Liver (tissue), 9 donors: ENCODE results near the gene CTU2. TPM values are rescaled to one million over a fixed set of nuclear protein-coding genes. Genes with fewer than 3 reads are reported as not detected.

Source experiments
- DNase-seq: peaks from one replicate; pipeline ENCODE4 v3.0.0-alpha.2; 2017; ENCODE audit warnings: low spot score
- H3K27ac ChIP-seq, 2 donors: one replicate each; pipeline ENCODE4 v1.7.0; 2013; ENCODE audit warnings: inconsistent platforms in 2 of 2, low read length in 2 of 2, control low read depth in 1 of 2, low read depth in 1 of 2, mild to moderate bottlenecking in 1 of 2
- H3K27me3 ChIP-seq, 4 donors: one replicate each; pipeline versions ENCODE4 v1.6.1 to v1.7.0; 2013; ENCODE audit warnings: low read length in 3 of 4, inconsistent platforms in 1 of 4, mild to moderate bottlenecking in 1 of 4, moderate library complexity in 1 of 4; ENCODE audit not compliant: control insufficient read depth in 4 of 4, insufficient read depth in 4 of 4
- H3K36me3 ChIP-seq, 4 donors: one replicate each; pipeline versions ENCODE4 v1.6.1 to v1.7.0; 2013; ENCODE audit warnings: low read length in 3 of 4, mild to moderate bottlenecking in 3 of 4, low read depth in 1 of 4, moderate library complexity in 1 of 4; ENCODE audit not compliant: control insufficient read depth in 4 of 4, insufficient read depth in 3 of 4
- H3K4me1 ChIP-seq, 4 donors: one replicate each; pipeline versions ENCODE4 v1.6.1 to v1.7.0; 2013; ENCODE audit warnings: low read length in 3 of 4, mild to moderate bottlenecking in 3 of 4, moderate library complexity in 1 of 4; ENCODE audit not compliant: control insufficient read depth in 4 of 4, insufficient read depth in 4 of 4
- H3K4me3 ChIP-seq, 3 donors: one replicate each; pipeline versions ENCODE4 v1.6.1 to v1.7.0; 2013; ENCODE audit warnings: low read length in 3 of 3, control low read depth in 1 of 3, low read depth in 1 of 3, mild to moderate bottlenecking in 1 of 3
- H3K9ac ChIP-seq, 2 donors: one replicate each; pipeline ENCODE4 v1.7.0; 2013; ENCODE audit warnings: low read length in 2 of 2, mild to moderate bottlenecking in 2 of 2, moderate library complexity in 2 of 2, control low read depth in 1 of 2, low read depth in 1 of 2
- H3K9me3 ChIP-seq, 4 donors: one replicate each; pipeline versions ENCODE4 v1.6.1 to v1.7.0; 2013; ENCODE audit warnings: low read length in 3 of 4; ENCODE audit not compliant: control insufficient read depth in 4 of 4
- ATF3 ChIP-seq: IDR thresholded peaks from 2 replicates; pipeline ENCODE4 v1.6.1; 2016; ENCODE audit warnings: antibody characterized with exemption
- EGR1 ChIP-seq, 2 donors: IDR thresholded peaks; 2 replicates each; pipeline ENCODE4 v1.6.1; 2016 to 2018; ENCODE audit warnings: antibody characterized with exemption in 2 of 2, low read depth in 2 of 2
- FOXA1 ChIP-seq: IDR thresholded peaks from 2 replicates; pipeline ENCODE4 v1.6.1; 2016; ENCODE audit warnings: antibody characterized with exemption
- FOXA2 ChIP-seq: IDR thresholded peaks from 2 replicates; pipeline ENCODE4 v1.6.1; 2016; ENCODE audit warnings: antibody characterized with exemption
- GABPA ChIP-seq, 2 donors: IDR thresholded peaks in 1 of 2; conservative IDR thresholded peaks in 1 of 2; 2 replicates each; pipeline ENCODE4 v1.6.1; 2016; ENCODE audit warnings: antibody characterized with exemption in 2 of 2, mild to moderate bottlenecking in 1 of 2, moderate library complexity in 1 of 2
- HNF4A ChIP-seq, 2 donors: conservative IDR thresholded peaks; 2 replicates each; pipeline ENCODE4 v1.6.1; 2016; ENCODE audit warnings: antibody characterized with exemption in 2 of 2, mild to moderate bottlenecking in 2 of 2
- HNF4G ChIP-seq: IDR thresholded peaks from 2 replicates; pipeline ENCODE4 v1.6.1; 2016; ENCODE audit warnings: antibody characterized with exemption
- JUND ChIP-seq, 2 donors: IDR thresholded peaks; 2 replicates each; pipeline ENCODE4 v1.6.1; 2016; ENCODE audit warnings: antibody characterized with exemption in 2 of 2
- MAX ChIP-seq: IDR thresholded peaks from 2 replicates; pipeline ENCODE4 v1.6.1; 2016; ENCODE audit warnings: antibody characterized with exemption
- NR2F2 ChIP-seq: IDR thresholded peaks from 2 replicates; pipeline ENCODE4 v1.6.1; 2016; ENCODE audit warnings: antibody characterized with exemption
- RAD21 ChIP-seq, 2 donors: IDR thresholded peaks; 2 replicates each; pipeline ENCODE4 v1.6.1; 2016; ENCODE audit warnings: antibody characterized with exemption in 2 of 2, mild to moderate bottlenecking in 2 of 2
- REST ChIP-seq: IDR thresholded peaks from 2 replicates; pipeline ENCODE4 v1.6.1; 2016; ENCODE audit warnings: antibody characterized with exemption, mild to moderate bottlenecking
- RXRA ChIP-seq, 2 donors: IDR thresholded peaks; 2 replicates each; pipeline ENCODE4 v1.6.1; 2017 to 2018; ENCODE audit warnings: antibody characterized with exemption in 2 of 2, mild to moderate bottlenecking in 1 of 2
- SP1 ChIP-seq: IDR thresholded peaks from 2 replicates; pipeline ENCODE4 v1.6.1; 2018; ENCODE audit warnings: antibody characterized with exemption, mild to moderate bottlenecking
- TAF1 ChIP-seq: conservative IDR thresholded peaks from 2 replicates; pipeline ENCODE4 v1.6.1; 2016; ENCODE audit warnings: antibody characterized with exemption, mild to moderate bottlenecking
- YY1 ChIP-seq: IDR thresholded peaks from 2 replicates; pipeline ENCODE4 v1.6.1; 2016; ENCODE audit warnings: antibody characterized with exemption, mild to moderate bottlenecking
- WGBS: extraction: QIAGEN DNeasy Blood & Tissue Kit; methylation state at CpG from one replicate; pipeline ENCODE4 v1.1.7; 2013; 5-methylcytosine and 5-hydroxymethylcytosine counted together
- polyA plus RNA-seq, 2 donors: library from polyadenylated mRNA; stranded (reverse) in 1 of 2; unstranded in 1 of 2; fragments of 200-250 nt in 1 of 2; fragments of >200 nt in 1 of 2; fragmentation: Nextera tagmentation in 1 of 2; extraction: Ambion mirVana in 1 of 2; gene quantifications; one replicate each; pipeline versions ENCODE4 v1.2.1 to v1.2.3, GENCODE V29; 2013 to 2015
- total RNA-seq, 2 donors: library from RNA; depleted of rRNA; stranded (reverse); fragments of >200 nt; gene quantifications; one replicate each; pipeline ENCODE4 v1.2.3, GENCODE V29; 2014
- TF ChIP-seq, protein P1 (sequence below): IDR thresholded peaks from 2 replicates; pipeline ENCODE4 v1.6.1; 2016; ENCODE audit warnings: antibody characterized with exemption
- TF ChIP-seq, protein P2 (sequence below): fragments of 150-350 bp; IDR thresholded peaks from 2 replicates; pipeline ENCODE4 v1.5.1; 2017; ENCODE audit warnings: improper control_type of control experiment, low read depth, low read length; ENCODE audit not compliant: missing input control
- donor health status: healthy.
- donor health status: healthy.
- donor health status: healthy.
- donor health status: healthy.
- donor health status: healthy.

The CTU2 gene
- total and polyA plus RNA-seq, 4 donors = 7.0 to 8.5 (median 7.4) TPM

DNA sequence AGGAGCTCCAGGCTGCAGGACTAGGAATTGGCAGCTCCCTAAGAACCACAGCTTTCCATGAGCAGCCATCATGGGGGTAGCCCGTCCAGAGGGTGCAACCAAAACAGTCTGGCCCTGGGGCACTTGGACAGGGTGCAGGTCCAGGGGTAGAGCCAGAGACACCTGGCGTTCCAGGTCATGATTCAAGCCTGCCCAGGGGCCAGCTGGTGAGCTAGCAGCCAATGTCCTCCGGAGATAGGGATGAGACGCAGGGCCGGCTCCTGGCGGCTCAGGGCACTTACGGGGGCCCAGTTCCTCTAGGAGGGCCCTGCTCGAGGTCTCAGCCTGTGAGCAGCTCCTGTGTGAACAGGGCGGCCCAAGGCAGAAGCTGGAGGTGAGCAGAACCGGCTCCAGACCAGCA, 56.6 kb downstream of the CTU2 start (continued):
- TF ChIP-seq, protein P1, sequence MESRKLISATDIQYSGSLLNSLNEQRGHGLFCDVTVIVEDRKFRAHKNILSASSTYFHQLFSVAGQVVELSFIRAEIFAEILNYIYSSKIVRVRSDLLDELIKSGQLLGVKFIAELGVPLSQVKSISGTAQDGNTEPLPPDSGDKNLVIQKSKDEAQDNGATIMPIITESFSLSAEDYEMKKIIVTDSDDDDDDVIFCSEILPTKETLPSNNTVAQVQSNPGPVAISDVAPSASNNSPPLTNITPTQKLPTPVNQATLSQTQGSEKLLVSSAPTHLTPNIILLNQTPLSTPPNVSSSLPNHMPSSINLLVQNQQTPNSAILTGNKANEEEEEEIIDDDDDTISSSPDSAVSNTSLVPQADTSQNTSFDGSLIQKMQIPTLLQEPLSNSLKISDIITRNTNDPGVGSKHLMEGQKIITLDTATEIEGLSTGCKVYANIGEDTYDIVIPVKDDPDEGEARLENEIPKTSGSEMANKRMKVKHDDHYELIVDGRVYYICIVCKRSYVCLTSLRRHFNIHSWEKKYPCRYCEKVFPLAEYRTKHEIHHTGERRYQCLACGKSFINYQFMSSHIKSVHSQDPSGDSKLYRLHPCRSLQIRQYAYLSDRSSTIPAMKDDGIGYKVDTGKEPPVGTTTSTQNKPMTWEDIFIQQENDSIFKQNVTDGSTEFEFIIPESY = no peak
- TF ChIP-seq FOXA1 (no peak), EGR1 (IDR thresholded peaks at IDR 0.05; ENCODE audit: low read depth in 2 of 2) (no peak), RXRA (IDR thresholded peaks at IDR 0.05) (no peak), HNF4G (no peak)

- H3K9me3 ChIP-seq = no peaks in the 10 kb centered on the region
- WGBS = 43% methylated on average over 14 of the region's 14 CpGs
- H3K27ac ChIP-seq = peak overlapping the region; percentile 51 to 52
- no peak overlapping the region for H3K9ac ChIP-seq
- no peak overlapping the region for H3K4me3 ChIP-seq
- TF ChIP-seq NR2F2 (peak; percentile 78), FOXA1 (peak; percentile 76), SP1 (peak; percentile 20), HNF4A (conservative IDR thresholded peaks at IDR 0.05) (peak in 1 of 2 donors; percentile 79), YY1 (peak; percentile 24), HNF4G (no peak), JUND (IDR thresholded peaks at IDR 0.05) (no peak), ATF3 (no peak), REST (peak; percentile 83), GABPA (IDR thresholded peaks at IDR 0.05 in 1 of 2, conservative IDR thresholded peaks at IDR 0.05 in 1 of 2) (no peak), RXRA (IDR thresholded peaks at IDR 0.05) (peak; percentile 24 to 91), EGR1 (IDR thresholded peaks at IDR 0.05; ENCODE audit: low read depth in 2 of 2) (no peak), FOXA2 (peak; percentile 75), RAD21 (IDR thresholded peaks at IDR 0.05) (peak in 1 of 2 donors; percentile 23), MAX (no peak), TAF1 (no peak)
- TF ChIP-seq, protein P2, sequence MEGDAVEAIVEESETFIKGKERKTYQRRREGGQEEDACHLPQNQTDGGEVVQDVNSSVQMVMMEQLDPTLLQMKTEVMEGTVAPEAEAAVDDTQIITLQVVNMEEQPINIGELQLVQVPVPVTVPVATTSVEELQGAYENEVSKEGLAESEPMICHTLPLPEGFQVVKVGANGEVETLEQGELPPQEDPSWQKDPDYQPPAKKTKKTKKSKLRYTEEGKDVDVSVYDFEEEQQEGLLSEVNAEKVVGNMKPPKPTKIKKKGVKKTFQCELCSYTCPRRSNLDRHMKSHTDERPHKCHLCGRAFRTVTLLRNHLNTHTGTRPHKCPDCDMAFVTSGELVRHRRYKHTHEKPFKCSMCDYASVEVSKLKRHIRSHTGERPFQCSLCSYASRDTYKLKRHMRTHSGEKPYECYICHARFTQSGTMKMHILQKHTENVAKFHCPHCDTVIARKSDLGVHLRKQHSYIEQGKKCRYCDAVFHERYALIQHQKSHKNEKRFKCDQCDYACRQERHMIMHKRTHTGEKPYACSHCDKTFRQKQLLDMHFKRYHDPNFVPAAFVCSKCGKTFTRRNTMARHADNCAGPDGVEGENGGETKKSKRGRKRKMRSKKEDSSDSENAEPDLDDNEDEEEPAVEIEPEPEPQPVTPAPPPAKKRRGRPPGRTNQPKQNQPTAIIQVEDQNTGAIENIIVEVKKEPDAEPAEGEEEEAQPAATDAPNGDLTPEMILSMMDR = peak; percentile 35
- TF ChIP-seq, protein P1 = no peak
- DNase-seq = no peak
- H3K4me1 ChIP-seq = peaks cover 44 to 76% (median 64%) of the 10 kb centered on the region in 4 donors
- peaks cover 0 to 3% (median 0%) of the 10 kb centered on the region in 4 donors for H3K36me3 ChIP-seq
- H3K27me3 ChIP-seq = no peaks in the 10 kb centered on the region
These were observed 57.3 kb downstream of the CTU2 start for GRCh38 chr16:88763502-88764053.
